ENCODE results near the gene MST1.

MST1 gene

DNA sequence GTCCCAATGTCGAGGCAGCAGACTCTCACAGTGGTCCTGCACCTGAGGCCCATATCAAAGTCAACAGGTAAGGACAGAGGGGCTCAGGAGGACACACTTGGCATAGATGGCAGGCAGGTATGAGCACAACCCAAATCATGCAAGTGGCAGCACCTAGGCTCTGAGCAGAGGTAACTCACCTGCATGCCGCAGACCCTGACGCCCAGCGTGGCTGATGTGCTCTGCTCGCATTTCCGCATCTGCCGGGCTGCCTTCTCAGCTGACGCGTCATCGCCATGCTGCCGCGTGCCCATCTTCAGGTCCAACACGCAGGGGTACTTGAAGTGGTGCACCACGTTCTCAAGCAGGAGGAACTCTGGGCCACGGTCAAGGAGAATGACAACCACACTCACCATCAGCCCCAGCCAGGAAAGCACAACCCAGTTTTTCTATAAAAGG, 38.7 kb upstream of the MST1 start:
- H3K27ac ChIP-seq (ENCODE audit: extremely low read depth, low read depth, low read length) = no peak overlapping the region
- no peak for TF ChIP-seq ZNF600 (tag by site-specific recombination; IDR thresholded peaks at IDR 0.05)
- TF ChIP-seq, protein P1, sequence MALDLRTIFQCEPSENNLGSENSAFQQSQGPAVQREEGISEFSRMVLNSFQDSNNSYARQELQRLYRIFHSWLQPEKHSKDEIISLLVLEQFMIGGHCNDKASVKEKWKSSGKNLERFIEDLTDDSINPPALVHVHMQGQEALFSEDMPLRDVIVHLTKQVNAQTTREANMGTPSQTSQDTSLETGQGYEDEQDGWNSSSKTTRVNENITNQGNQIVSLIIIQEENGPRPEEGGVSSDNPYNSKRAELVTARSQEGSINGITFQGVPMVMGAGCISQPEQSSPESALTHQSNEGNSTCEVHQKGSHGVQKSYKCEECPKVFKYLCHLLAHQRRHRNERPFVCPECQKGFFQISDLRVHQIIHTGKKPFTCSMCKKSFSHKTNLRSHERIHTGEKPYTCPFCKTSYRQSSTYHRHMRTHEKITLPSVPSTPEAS (tag by site-specific recombination; IDR thresholded peaks at IDR 0.05) = no peak
- TF ChIP-seq, protein P2, sequence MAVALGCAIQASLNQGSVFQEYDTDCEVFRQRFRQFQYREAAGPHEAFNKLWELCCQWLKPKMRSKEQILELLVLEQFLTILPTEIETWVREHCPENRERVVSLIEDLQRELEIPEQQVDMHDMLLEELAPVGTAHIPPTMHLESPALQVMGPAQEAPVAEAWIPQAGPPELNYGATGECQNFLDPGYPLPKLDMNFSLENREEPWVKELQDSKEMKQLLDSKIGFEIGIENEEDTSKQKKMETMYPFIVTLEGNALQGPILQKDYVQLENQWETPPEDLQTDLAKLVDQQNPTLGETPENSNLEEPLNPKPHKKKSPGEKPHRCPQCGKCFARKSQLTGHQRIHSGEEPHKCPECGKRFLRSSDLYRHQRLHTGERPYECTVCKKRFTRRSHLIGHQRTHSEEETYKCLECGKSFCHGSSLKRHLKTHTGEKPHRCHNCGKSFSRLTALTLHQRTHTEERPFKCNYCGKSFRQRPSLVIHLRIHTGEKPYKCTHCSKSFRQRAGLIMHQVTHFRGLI (tag by site-specific recombination; IDR thresholded peaks at IDR 0.05) = no peak
- TF ChIP-seq ZNF768 (tag by site-specific recombination; IDR thresholded peaks at IDR 0.05) = no peak
- ChIA-PET CTCF (no interaction called here), POLR2A (no interaction called here)
- no peaks in the 10 kb centered on the region for H3K4me1 ChIP-seq (ENCODE audit: control insufficient read depth, insufficient read depth, low read length)
- no peak overlapping the region for H3K4me3 ChIP-seq (ENCODE audit: low read depth, low read length)
- H3K36me3 ChIP-seq (ENCODE audit: control insufficient read depth in 2 of 2, insufficient read depth in 1 of 2, low read length in 2 of 2) = peaks cover 10 to 76% of the 10 kb centered on the region in 2 experiments; a peak in 2 of 3 replicates
- no peaks in the 10 kb centered on the region for H3K9me3 ChIP-seq (ENCODE audit: control insufficient read depth, insufficient read depth, low read depth, low read length)

DNA sequence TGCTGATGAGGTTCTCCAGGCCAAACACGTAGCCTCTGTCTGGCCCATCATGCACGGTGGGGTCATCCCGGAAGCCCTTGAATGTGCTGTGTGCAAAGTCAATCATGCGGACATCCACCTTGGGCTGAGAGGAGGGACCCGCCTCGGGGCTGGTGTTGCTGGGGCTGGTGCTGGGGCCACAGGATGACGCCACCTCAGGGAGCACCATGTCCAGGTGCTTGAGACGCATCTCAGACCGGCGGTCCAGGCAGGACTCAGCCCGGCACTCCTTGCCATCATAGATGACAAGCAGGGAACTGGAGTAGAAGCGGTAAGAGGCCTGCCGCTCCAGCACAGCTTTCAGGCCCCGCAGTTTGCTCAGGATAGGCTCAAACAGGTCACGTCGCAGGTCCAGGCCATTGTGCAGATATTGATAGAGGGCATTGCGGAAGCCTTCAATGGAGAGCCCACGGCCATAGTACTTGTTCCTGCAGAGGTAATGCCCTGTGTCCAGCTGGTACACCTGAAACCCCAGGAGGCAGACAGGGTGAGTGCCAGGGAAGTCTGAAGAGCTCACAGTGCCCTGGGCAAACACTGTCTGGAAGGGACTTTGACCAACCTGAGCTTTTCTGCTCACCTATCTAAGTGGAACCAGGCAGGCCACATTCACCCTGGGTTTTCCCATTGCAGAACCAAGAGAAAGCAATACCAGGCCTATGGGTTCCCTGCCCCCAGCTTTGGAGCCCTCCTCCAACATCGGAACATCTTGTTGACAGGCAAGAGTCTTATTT, 38.1 kb upstream of the MST1 start:
- Histone ChIP-seq H3K27ac (ENCODE audit: extremely low read depth, low read depth, low read length) (no peak overlapping the region), H3K4me3 (ENCODE audit: low read depth, low read length) (no peak overlapping the region), H3K9me3 (ENCODE audit: control insufficient read depth, insufficient read depth, low read depth, low read length) (no peaks in the 10 kb centered on the region), H3K4me1 (ENCODE audit: control insufficient read depth, insufficient read depth, low read length) (no peaks in the 10 kb centered on the region), H3K36me3 (ENCODE audit: control insufficient read depth in 2 of 2, insufficient read depth in 1 of 2, low read length in 2 of 2) (peaks cover 10 to 76% of the 10 kb centered on the region in 2 experiments; a peak in 2 of 3 replicates)
- POLR2A ChIA-PET = no interaction called here
- CTCF ChIA-PET = no interaction called here
- TF ChIP-seq, protein P3, sequence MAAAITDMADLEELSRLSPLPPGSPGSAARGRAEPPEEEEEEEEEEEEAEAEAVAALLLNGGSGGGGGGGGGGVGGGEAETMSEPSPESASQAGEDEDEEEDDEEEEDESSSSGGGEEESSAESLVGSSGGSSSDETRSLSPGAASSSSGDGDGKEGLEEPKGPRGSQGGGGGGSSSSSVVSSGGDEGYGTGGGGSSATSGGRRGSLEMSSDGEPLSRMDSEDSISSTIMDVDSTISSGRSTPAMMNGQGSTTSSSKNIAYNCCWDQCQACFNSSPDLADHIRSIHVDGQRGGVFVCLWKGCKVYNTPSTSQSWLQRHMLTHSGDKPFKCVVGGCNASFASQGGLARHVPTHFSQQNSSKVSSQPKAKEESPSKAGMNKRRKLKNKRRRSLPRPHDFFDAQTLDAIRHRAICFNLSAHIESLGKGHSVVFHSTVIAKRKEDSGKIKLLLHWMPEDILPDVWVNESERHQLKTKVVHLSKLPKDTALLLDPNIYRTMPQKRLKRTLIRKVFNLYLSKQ (tag by site-specific recombination; IDR thresholded peaks at IDR 0.05; ENCODE audit: borderline replicate concordance) = no peak
- TF ChIP-seq, protein P4, sequence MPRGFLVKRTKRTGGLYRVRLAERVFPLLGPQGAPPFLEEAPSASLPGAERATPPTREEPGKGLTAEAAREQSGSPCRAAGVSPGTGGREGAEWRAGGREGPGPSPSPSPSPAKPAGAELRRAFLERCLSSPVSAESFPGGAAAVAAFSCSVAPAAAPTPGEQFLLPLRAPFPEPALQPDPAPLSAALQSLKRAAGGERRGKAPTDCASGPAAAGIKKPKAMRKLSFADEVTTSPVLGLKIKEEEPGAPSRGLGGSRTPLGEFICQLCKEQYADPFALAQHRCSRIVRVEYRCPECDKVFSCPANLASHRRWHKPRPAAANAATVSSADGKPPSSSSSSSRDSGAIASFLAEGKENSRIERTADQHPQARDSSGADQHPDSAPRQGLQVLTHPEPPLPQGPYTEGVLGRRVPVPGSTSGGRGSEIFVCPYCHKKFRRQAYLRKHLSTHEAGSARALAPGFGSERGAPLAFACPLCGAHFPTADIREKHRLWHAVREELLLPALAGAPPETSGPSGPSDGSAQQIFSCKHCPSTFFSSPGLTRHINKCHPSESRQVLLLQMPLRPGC (tag by site-specific recombination; IDR thresholded peaks at IDR 0.05) = no peak
- TF ChIP-seq ZNF837 (tag by site-specific recombination; IDR thresholded peaks at IDR 0.05) (no peak), GLI4 (tag by site-specific recombination; IDR thresholded peaks at IDR 0.05) (no peak), YY1 (tag by site-specific recombination; IDR thresholded peaks at IDR 0.05) (no peak), ZSCAN23 (tag by site-specific recombination; IDR thresholded peaks at IDR 0.05) (no peak), ZNF521 (tag by site-specific recombination; IDR thresholded peaks at IDR 0.05) (no peak), HOXA7 (CRISPR knock-in tag; IDR thresholded peaks at IDR 0.05; ENCODE audit: borderline replicate concordance) (no peak), ZNF585B (tag by site-specific recombination; IDR thresholded peaks at IDR 0.05) (no peak), KLF9 (tag by site-specific recombination; IDR thresholded peaks at IDR 0.05; ENCODE audit: low read depth) (no peak), ZNF510 (tag by site-specific recombination; IDR thresholded peaks at IDR 0.05; ENCODE audit: insufficient replicate concordance) (no peak), ZNF274 (IDR thresholded peaks at IDR 0.05; ENCODE audit: low read length) (no peak), ZNF274 (tag by site-specific recombination; IDR thresholded peaks at IDR 0.05; ENCODE audit: borderline replicate concordance) (no peak), ZNF548 (tag by site-specific recombination; IDR thresholded peaks at IDR 0.05) (no peak), ZNF629 (tag by site-specific recombination; IDR thresholded peaks at IDR 0.05) (no peak)
- TF ChIP-seq, protein P5, sequence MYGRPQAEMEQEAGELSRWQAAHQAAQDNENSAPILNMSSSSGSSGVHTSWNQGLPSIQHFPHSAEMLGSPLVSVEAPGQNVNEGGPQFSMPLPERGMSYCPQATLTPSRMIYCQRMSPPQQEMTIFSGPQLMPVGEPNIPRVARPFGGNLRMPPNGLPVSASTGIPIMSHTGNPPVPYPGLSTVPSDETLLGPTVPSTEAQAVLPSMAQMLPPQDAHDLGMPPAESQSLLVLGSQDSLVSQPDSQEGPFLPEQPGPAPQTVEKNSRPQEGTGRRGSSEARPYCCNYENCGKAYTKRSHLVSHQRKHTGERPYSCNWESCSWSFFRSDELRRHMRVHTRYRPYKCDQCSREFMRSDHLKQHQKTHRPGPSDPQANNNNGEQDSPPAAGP (tag by site-specific recombination; IDR thresholded peaks at IDR 0.05) = no peak
- TF ChIP-seq, protein P6, sequence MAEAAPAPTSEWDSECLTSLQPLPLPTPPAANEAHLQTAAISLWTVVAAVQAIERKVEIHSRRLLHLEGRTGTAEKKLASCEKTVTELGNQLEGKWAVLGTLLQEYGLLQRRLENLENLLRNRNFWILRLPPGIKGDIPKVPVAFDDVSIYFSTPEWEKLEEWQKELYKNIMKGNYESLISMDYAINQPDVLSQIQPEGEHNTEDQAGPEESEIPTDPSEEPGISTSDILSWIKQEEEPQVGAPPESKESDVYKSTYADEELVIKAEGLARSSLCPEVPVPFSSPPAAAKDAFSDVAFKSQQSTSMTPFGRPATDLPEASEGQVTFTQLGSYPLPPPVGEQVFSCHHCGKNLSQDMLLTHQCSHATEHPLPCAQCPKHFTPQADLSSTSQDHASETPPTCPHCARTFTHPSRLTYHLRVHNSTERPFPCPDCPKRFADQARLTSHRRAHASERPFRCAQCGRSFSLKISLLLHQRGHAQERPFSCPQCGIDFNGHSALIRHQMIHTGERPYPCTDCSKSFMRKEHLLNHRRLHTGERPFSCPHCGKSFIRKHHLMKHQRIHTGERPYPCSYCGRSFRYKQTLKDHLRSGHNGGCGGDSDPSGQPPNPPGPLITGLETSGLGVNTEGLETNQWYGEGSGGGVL (tag by site-specific recombination; IDR thresholded peaks at IDR 0.05) = no peak

Measured in HEK293 (cell line).